Loucy (cell line): ENCODE results near the gene KRT76.

Experiments
- H2AFZ ChIP-seq: fragments of 200-600 bp; sonication (generic); 2 replicates; pipeline ENCODE4 v1.6.0; 2016; ENCODE audit warnings: antibody characterized with exemption, mild to moderate bottlenecking, low read length, moderate library complexity
- H3F3A ChIP-seq: fragments of 200-600 bp; 2 replicates; pipeline ENCODE4 v1.6.0; 2016; ENCODE audit warnings: antibody characterized with exemption, low read depth, mild to moderate bottlenecking
- H3K27me3 ChIP-seq: fragments of 200-600 bp; sonication (generic); 2 replicates; pipeline ENCODE4 v1.6.1; 2014; ENCODE audit warnings: low read length, mild to moderate bottlenecking; ENCODE audit not compliant: insufficient read depth, poor library complexity, severe bottlenecking
- H3K36me3 ChIP-seq: fragments of 200-600 bp; sonication (generic); 2 replicates; pipeline ENCODE4 v1.6.1; 2016; ENCODE audit warnings: low read length; ENCODE audit not compliant: insufficient read depth
- H3K4me1 ChIP-seq: fragments of 200-600 bp; sonication (generic); 2 replicates; pipeline ENCODE4 v1.5.1; 2014; ENCODE audit warnings: low read length, mild to moderate bottlenecking; ENCODE audit not compliant: insufficient read depth, poor library complexity, severe bottlenecking
- H3K4me2 ChIP-seq: fragments of 200-600 bp; sonication (generic); 2 replicates; pipeline ENCODE4 v1.6.0; 2014; ENCODE audit warnings: antibody characterized with exemption, low read length, low read depth, mild to moderate bottlenecking; ENCODE audit not compliant: poor library complexity, severe bottlenecking
- H3K4me3 ChIP-seq: fragments of 200-600 bp; sonication (generic); 2 replicates; pipeline ENCODE4 v1.5.1; 2014; ENCODE audit warnings: low read length, mild to moderate bottlenecking, mixed read lengths; ENCODE audit not compliant: poor library complexity, severe bottlenecking
- H3K79me2 ChIP-seq: fragments of 200-600 bp; sonication (generic); 2 replicates; pipeline ENCODE4 v1.6.1; 2014; ENCODE audit warnings: low read length; ENCODE audit not compliant: insufficient read depth
- H3K9ac ChIP-seq: fragments of 200-600 bp; sonication (generic); 2 replicates; pipeline ENCODE4 v1.6.0; 2014; ENCODE audit warnings: mild to moderate bottlenecking, low read depth, low read length, moderate library complexity; ENCODE audit not compliant: poor library complexity, severe bottlenecking
- H3K9me2 ChIP-seq: fragments of 200-600 bp; sonication (generic); replicated peaks from 2 replicates; pipeline ENCODE4 v1.6.1; 2016; ENCODE audit warnings: low read depth, low read length, mixed read lengths
- H3K9me3 ChIP-seq: fragments of 200-600 bp; sonication (generic); 2 replicates; pipeline ENCODE4 v1.6.1; 2014; ENCODE audit warnings: mild to moderate bottlenecking, antibody characterized with exemption, low read length, low read depth; ENCODE audit not compliant: insufficient read depth
- H4K20me1 ChIP-seq: fragments of 200-600 bp; sonication (generic); 2 replicates; pipeline ENCODE4 v1.6.0; 2014; ENCODE audit warnings: antibody characterized with exemption, low read length, mild to moderate bottlenecking; ENCODE audit not compliant: insufficient read depth, poor library complexity, severe bottlenecking
- CTCF ChIP-seq: fragments of 200-600 bp; sonication (generic); conservative IDR thresholded peaks from 2 replicates; pipeline ENCODE4 v1.5.1; 2014; ENCODE audit warnings: mild to moderate bottlenecking, antibody characterized with exemption, low read length
- EZH2phosphoT487 ChIP-seq: fragments of 200-600 bp; IDR thresholded peaks from 2 replicates; pipeline ENCODE4 v1.6.1; 2018; ENCODE audit warnings: antibody characterized with exemption, mild to moderate bottlenecking, moderate library complexity, borderline replicate concordance

The KRT76 gene

GRCh38 chr12:52748578-52748977 lies 28.6 kb downstream of the KRT76 start:
- Histone ChIP-seq H3K9me3 (no peaks in the 10 kb centered on the region), H3K4me3 (peak overlapping the region; percentile 23), H3K27me3 (no peaks in the 10 kb centered on the region), H3K4me1 (peaks cover 10% of the 10 kb centered on the region), H3K4me2 (peak overlapping the region; percentile 47), H3K79me2 (no peaks in the 10 kb centered on the region), H3F3A (no peaks in the 10 kb centered on the region), H4K20me1 (no peaks in the 10 kb centered on the region), H2AFZ (no peak overlapping the region), H3K9me2 (no peaks in the 10 kb centered on the region), H3K36me3 (no peaks in the 10 kb centered on the region), H3K9ac (no peak overlapping the region)
- TF ChIP-seq CTCF (no peak), EZH2phosphoT487 (no peak)

DNA sequence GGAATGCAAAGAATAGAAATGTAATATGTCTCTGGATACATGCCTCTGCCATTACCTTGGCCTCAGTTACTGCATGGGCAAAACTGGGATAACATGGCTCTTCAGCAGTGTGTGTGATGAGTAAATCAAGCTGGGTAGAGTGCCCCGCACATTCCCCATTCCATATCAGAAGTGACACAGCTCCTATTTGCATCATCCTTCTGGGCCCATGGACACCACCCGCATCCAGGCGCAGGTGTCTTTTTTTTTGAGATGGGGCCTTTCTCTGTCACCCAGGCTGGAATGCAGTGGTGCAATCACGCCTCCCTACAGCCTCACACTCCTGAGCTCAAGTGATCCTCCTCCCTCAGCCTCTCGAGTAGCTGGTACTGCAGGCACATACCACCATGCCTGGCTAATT lies 31.6 kb downstream of the KRT76 start:
- no peak overlapping the region for H3K4me3 ChIP-seq
- peaks cover 10% of the 10 kb centered on the region for H3K4me1 ChIP-seq
- H3K9me2 ChIP-seq: no peaks in the 10 kb centered on the region
- no peaks in the 10 kb centered on the region for H3K36me3 ChIP-seq
- TF ChIP-seq CTCF (no peak), EZH2phosphoT487 (no peak)
- no peaks in the 10 kb centered on the region for H3K9me3 ChIP-seq
- no peaks in the 10 kb centered on the region for H3F3A ChIP-seq
- no peak overlapping the region for H2AFZ ChIP-seq
- H3K4me2 ChIP-seq: no peak overlapping the region
- no peaks in the 10 kb centered on the region for H4K20me1 ChIP-seq
- no peaks in the 10 kb centered on the region for H3K79me2 ChIP-seq
- H3K27me3 ChIP-seq: no peaks in the 10 kb centered on the region
- H3K9ac ChIP-seq: no peak overlapping the region

DNA sequence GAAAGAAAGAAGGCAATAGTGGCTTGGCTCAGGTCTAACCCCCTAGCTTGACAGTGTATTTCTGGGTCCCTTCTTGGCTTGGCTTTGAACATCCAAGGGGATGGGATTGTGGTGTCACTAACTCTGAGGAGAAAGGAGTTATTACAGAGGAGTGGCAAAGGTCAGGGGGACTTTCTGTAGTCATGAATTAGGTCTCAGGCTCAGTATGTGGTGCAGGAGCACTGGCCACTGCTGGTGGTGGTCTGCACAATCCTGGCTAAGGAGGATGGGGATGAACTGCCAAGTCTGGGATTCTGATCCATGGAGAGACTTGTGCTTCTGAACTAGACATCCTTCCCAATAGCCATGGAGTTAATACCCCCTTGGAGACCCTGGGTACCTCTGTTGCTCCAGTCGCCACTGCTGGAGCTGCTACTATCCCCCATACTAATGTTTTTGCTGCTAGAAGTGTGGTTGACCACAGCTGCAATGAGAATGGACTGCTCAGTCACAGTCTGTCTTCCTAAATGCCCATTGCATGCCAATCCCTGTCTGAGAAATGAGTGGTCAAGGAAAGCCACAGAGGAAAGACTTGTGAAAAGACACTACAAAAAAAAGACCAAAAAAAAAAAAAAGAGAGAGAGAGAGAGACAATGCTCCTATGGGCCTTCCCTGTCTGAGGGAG lies 32.5 kb downstream of the KRT76 start:
- H3K9me3 ChIP-seq: no peaks in the 10 kb centered on the region
- H3K36me3 ChIP-seq: no peaks in the 10 kb centered on the region
- H3K4me3 ChIP-seq: no peak overlapping the region
- H4K20me1 ChIP-seq: no peaks in the 10 kb centered on the region
- peaks cover 10% of the 10 kb centered on the region for H3K4me1 ChIP-seq
- H3K9me2 ChIP-seq: no peaks in the 10 kb centered on the region
- no peak for TF ChIP-seq EZH2phosphoT487
- no peak for TF ChIP-seq CTCF
- H3K79me2 ChIP-seq: no peaks in the 10 kb centered on the region
- H3F3A ChIP-seq: no peaks in the 10 kb centered on the region
- no peak overlapping the region for H2AFZ ChIP-seq
- H3K9ac ChIP-seq: no peak overlapping the region
- no peak overlapping the region for H3K4me2 ChIP-seq
- no peaks in the 10 kb centered on the region for H3K27me3 ChIP-seq
